HG02759 (cell line): ENCODE results near the gene MMP7.
"Not testable (repeated sequence)": the region's sequence is repeated elsewhere in the genome, so short reads cannot be mapped to it uniquely, and the experiment has no call there.

Source experiments
- ATAC-seq: cut with Tn5 transposase; IDR thresholded peaks from one replicate; pipeline ENCODE4 v1.9.1; 2021; ENCODE audit warnings: mild to moderate bottlenecking, moderate library complexity; ENCODE audit not compliant: unreplicated experiment

The MMP7 gene

GRCh38 chr11:102544594-102544993 is 14.0 kb upstream of the MMP7 start:
- no peak for ATAC-seq

DNA sequence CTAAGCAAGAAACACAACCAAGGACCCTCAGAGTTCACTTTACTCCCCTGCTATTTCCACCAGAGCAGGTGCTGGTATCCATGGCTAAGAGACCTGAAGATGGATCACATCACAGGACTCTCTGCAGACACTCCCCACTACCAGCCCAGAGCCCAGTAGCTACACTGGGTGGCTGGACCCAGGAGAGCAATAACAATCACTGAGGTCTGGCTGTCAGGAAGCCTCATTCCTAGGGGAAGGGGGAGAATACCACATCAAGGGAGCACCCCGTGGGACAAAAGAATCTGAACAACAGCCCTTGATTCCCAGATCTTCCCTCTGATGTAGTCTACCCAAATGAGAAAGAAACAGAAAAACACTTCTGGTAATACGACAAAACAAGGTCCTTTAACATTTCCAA is 9.0 kb upstream of the MMP7 start:
- ATAC-seq, result no peak

DNA sequence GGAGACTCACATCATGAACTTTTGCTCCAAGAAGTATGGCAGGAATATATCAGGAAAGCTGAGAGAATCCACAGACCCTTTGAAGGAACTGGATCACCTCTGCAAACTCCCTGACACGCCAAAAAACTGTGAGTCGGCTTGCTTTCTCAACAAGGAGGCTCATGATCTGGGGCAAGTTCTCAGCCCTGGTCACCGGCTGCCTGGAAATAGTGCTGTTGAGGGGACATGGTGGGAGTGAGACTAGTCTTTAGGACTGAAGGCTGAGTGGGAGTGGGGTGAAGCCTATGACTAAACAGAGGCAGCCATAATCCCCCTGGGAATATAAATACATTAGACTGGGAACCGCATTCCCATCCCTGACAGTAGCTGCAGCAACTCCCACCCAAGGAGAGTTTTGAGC is 8.4 kb upstream of the MMP7 start:
- ATAC-seq, result no peak

DNA sequence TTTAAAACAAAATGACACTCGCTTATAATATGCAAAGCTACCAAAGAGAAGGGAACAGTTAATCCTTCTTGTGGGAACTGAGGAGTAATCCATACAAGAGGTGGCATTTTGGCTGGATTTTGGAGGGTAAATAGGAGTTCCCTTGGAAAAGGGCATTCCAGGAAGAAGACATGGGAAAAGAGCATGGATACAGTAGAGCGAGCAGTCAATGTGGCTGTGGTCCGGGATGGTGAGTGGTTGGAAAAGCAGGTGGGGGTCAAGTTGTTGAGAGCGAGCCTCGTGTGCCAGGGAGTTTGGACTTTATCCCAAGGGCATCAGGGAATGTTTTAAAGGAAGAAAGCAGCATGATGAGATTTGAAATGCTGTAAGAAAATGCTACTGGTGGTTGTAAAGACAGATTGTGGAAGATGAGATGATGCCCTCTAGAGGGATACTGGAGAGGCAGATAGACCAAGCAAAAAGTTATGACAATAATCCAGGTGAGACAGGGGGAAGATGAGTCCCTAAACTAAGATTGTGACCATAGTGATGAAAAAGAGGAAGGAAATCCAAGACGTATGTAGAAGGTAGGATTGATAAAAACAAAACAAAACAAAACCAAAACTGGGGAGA is 3.8 kb upstream of the MMP7 start:
- ATAC-seq, result no peak

- ATAC-seq, result no peak
Measured at GRCh38 chr11:102528618-102529017, 1.9 kb downstream of the MMP7 start.

DNA sequence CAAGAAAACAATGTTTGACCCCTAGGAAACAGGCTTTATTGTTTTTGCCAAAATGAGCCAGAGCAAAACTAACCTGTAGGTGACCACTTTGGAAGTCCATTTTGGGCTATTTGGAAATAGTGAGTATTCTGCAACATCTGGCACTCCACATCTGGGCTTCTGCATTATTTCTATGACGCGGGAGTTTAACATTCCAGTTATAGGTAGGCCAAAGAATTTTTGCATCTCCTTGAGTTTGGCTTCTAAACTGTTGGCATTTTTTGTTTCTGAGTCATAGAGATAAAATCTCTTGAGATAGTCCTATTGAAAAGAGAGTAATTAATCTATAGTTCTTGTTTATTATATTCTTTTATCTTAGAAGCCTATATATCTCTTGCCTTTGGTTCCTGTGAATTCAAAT is 2.9 kb downstream of the MMP7 start:
- no peak for ATAC-seq

GRCh38 chr11:102527041-102527440 is 3.5 kb downstream of the MMP7 start:
- no peak for ATAC-seq

- ATAC-seq, result no peak
Measured at GRCh38 chr11:102523887-102524286, 6.7 kb downstream of the MMP7 start.

DNA sequence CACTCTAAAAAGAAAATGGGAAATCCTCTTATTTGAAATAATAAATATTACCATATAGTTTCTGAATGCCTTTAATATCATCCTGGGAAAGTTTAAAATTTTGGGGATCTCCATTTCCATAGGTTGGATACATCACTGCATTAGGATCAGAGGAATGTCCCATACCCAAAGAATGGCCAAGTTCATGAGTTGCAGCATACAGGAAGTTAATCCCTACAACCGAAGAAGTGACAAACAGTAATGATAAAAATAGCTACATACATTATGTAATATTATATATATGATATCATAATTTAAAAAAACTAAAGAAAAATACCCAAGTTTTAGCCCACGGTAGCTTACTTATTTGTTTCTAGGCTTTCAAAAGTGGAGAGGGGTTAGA is 7.4 kb downstream of the MMP7 start:
- ATAC-seq, result no peak

GRCh38 chr11:102522312-102523188 is 8.0 kb downstream of the MMP7 start:
- ATAC-seq, result peak; percentile 63

GRCh38 chr11:102521121-102521520 is 9.4 kb downstream of the MMP7 start:
- no peak for ATAC-seq

DNA sequence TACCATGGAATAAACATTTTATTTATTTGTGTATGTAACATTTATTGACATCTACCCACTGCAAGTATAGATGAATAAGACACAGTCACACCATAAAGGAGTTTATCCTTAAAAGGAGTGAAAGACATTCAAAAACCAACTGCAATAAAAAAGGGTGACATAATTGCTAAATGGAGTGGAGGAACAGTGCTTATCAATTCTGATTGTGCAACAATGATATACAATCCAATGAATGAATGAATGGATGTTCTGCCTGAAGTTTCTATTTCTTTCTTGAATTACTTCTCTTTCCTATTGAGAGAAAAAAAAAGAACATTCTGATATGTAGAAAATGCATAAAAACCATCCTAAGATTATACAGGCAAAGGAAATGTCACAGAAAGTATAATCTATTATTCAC is 10.0 kb downstream of the MMP7 start:
- no peak for ATAC-seq

DNA sequence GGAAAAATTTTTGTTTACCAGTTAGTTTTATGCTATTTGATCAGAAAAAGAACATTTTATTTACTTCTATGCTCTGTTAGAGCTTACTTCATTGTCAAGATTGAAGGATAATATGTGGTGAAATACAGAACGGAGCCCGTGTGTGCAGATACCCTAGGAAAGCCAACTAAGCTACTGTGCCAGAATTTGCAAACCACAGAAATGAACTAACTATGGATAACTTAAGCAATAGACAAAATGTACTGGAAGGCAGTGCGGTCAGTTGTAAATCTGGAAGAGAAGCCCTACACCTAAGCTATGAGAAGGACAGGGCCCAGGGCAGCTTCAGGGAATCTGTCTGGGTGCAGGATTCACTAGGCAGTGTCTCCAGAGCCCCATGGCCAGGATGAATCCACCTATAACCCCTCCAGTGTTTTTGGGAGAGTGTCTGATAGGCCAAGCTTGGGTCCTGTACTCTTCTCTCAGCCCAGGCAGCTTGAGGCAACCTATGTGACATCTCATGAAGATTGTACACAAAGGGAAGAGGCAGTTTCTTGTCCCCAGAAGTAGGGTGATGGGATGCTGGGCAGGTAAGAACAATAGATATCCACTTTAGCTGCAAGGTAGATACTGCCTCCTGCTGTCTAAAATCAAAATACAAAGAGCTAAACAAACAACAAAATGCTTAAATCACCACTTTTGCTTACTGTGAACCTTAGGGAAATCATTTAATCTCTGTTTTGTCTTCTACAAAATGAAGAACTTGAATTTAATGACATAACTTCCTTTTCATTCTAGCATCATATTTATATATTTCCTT is 12.1 kb downstream of the MMP7 start:
- ATAC-seq, result no peak

GRCh38 chr11:102517670-102518069 is 12.9 kb downstream of the MMP7 start:
- ATAC-seq, result no peak

GRCh38 chr11:102516179-102516578 is 14.4 kb downstream of the MMP7 start:
- no peak for ATAC-seq

DNA sequence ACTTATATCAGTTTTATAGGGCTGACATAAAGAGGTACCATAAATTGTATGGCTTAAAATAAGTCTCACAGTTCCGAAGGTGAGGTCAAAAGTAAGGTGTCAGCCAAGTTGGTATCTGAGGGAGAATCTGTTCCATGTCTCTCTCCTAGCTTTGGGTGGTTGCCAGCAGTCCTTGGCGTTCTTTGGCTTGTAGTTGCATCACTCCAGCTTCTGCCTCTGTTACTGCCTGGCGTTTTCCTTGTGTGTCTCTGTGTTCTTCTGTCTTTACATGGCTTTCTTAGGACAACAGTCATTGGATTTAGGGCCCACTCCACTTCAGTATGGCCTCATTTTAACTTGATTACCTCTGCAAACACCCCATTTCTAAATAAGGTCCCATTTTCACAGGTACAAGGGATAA is 16.7 kb downstream of the MMP7 start:
- ATAC-seq, result no peak

- ATAC-seq, result no peak
Measured at GRCh38 chr11:102510439-102511135, 20.0 kb downstream of the MMP7 start.

DNA sequence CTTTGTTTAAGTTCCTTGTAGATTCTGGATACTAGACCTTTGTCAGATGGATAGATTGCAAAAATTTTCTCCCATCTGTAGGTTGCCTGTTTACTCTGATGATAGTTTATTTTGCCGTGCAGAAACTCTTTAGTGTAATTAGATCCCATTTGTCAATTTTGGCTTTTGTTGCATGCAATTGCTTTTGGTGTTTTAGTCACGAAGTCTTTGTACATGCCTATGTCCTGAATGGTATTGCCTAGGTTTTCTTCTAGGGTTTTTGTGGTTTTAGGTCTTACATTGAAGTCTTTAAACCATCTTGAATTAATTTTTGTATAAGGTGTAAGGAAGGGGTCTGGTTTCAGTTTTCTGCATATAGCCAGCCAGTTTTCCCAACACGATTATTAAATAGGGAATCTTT is 27.7 kb downstream of the MMP7 start:
- ATAC-seq, result not testable (repeated sequence)

DNA sequence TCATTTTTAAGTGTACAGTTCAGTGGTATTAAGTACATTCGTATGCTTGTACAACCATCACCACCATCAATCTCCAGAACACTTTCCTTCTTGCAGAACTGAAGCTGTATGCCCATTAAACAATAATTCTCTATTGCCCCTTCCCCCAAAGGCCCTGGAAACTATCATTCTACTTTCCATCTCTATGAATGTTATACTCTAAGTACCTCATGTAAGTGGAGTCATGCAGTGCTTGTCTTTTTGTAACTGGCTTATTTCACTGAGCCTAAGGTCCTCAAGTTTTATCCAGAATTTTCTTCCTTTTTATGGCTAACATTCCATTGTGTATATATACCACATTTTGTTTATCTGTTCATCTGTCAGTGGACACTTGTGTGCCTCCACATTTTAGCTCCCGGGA is 29.7 kb downstream of the MMP7 start:
- no peak for ATAC-seq

DNA sequence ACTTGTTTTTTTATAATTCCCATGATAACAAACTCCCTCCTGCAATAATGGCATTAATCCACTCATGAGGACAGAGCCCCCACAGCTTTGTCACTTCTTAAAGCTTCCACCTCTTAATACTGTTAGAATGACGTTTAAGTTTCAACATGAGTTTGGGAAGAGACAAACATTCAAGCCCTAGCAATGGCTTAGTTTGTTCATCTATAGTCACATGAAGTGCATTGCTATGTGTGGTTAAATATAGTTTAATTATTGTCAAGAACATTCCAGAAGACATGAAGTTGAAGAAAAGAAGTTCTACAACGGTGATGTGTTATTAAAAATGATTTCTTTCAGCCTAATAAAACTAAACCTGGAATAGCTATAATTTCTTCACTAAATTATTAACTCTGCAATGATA is 30.6 kb downstream of the MMP7 start:
- ATAC-seq, result no peak

DNA sequence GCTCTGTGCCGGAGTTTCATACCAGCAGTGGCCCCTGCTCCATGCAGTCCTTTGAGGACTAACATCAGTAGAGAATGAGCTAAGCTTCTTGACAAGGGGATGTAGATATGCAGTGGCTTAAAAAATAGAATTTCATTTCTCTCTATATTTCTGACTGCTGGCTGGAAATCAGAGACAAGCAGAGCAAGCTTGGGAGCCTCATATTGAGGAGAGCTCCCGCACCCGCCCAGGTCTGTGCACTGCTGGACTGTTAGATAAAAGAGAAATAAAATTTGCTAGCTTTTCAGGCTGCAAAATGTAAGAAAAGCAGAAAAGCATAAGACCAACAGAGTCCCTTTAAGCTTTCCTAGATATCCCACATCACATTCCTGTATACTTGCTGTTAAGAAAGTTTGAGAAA is 31.4 kb downstream of the MMP7 start:
- ATAC-seq, result no peak
